ENCODE results near the gene AMOTL1.

The AMOTL1 gene

DNA sequence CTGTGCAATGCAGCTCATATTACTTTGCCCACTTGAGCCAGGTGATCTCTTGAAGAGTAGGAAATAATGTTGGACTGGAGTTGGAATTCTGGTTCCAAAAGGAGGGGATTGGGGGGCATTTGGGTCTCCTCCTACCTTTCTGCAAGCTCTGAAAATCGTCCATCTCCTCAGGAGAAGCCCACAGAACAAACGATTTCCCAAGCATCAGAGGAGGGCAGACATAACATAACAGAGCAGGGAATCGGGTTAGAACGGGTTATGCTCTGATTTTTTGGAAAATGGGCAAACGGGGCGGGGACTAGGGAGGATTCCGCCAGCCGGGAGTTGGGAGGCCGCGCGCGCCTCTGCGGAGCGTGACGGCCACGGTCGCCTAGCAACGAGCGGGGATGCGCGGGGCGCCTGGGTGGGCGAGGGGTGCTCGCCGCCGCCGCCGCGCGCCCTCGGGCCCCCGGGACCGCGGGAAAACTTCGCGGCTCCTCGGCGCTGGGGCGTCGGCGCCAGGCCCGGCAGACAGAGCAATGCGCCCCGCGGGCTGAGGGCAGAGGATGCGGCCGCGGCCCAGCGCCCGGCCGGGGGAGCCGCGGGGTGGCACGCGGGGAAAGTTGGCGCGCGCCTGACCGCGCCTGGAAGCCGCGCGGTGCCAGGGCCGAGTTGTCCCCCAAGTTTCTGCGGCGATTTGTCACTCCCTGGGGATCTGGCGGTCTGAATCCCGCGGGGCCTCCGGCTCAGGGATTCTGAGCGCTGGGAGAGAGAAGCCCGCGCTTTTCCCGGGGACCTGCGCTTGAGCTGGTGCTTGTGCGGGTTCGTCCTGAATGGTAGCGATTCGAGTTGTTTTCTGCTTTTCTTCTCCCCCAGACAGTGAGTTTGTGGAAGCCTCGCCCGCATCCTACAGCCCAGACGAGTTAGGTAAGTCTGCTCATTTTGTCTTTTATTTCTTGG, 27.8 kb upstream of the AMOTL1 start:
- TF ChIP-seq, protein P1, sequence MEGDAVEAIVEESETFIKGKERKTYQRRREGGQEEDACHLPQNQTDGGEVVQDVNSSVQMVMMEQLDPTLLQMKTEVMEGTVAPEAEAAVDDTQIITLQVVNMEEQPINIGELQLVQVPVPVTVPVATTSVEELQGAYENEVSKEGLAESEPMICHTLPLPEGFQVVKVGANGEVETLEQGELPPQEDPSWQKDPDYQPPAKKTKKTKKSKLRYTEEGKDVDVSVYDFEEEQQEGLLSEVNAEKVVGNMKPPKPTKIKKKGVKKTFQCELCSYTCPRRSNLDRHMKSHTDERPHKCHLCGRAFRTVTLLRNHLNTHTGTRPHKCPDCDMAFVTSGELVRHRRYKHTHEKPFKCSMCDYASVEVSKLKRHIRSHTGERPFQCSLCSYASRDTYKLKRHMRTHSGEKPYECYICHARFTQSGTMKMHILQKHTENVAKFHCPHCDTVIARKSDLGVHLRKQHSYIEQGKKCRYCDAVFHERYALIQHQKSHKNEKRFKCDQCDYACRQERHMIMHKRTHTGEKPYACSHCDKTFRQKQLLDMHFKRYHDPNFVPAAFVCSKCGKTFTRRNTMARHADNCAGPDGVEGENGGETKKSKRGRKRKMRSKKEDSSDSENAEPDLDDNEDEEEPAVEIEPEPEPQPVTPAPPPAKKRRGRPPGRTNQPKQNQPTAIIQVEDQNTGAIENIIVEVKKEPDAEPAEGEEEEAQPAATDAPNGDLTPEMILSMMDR (IDR thresholded peaks at IDR 0.05; ENCODE audit: insufficient read depth, low read length, missing control alignments): no peak
- POLR2A ChIA-PET: interaction anchor here (0.8 kb wide), 1 partner anchor 28 kb away, joined by 3 read pairs; the partner anchor contains the start of gene AMOTL1
- DNase-seq (ENCODE audit: low read depth, low spot score): no peak
- CTCF ChIA-PET: interaction anchor here (0.8 to 5.0 kb wide), 21 partner anchors 8 to 327 kb away, joined by 3 to 21 read pairs (median 4); partner anchors contain the start of gene SRSF8
- H3K4me3 ChIP-seq (ENCODE audit: low read depth, low read length): peak overlapping the region; percentile 59

DNA sequence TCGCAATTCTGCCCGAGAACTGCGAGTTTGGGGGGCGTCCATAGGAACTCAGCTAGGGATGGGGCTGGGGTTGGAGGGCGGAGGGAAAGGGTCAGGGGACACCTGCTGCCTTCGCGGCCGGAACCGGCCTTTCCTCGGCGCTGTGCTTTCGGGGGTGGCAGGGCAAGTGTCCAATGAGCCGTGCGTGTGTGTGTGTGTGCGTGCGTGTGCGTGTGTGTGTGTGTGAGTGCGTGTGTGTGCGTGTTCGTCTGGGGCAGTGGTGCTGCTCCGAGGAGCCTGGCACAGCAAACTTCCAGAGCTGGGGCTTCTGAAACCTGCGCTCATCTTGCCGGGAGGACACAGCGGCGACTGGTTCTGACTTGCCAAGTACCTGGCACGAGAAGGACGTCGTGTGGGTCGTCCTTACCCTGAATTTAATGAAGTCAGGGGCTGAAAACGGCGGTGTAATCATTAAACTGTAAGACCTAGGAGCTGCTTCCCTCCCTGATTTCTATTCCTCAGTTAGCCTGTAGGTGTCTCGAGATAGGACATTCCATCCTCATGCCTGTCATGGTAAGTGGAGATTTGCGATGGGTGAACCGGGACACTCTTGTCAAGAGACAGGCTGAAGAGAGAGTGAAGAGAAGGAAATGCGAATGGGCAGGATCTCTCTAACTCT, 27.0 kb upstream of the AMOTL1 start:
- DNase-seq (ENCODE audit: low read depth, low spot score): no peak
- ChIA-PET POLR2A (interaction anchor here (0.8 kb wide), 1 partner anchor 27 kb away, joined by 3 read pairs; the partner anchor contains the start of gene AMOTL1), CTCF (interaction anchor here (0.7 to 5.0 kb wide), 22 partner anchors 8 to 350 kb away, joined by 3 to 21 read pairs (median 4); partner anchors contain the start of gene SRSF8)
- TF ChIP-seq, protein P1 (IDR thresholded peaks at IDR 0.05; ENCODE audit: insufficient read depth, low read length, missing control alignments): peak; percentile 56
- peak overlapping the region; percentile 59 for H3K4me3 ChIP-seq (ENCODE audit: low read depth, low read length)

DNA sequence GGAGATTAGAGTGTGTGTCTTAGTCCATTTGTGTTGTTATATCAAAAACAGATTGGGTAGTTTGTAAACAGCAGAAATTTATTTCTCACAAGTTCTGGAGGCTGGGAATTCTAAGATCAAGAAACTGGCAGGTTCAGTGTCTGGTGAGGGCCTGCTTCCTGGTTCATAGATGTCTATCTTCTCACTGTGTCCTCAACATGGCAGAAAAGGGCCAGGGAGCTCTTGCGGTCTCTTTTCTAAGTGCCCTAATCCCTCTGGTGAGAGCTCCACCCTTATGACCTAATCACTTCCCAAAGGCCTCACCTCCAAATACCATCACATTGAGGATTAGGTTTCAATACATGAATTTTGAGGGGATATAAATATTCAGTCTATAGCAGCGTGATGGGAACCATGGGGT, 25.5 kb upstream of the AMOTL1 start:
- TF ChIP-seq, protein P1 (IDR thresholded peaks at IDR 0.05; ENCODE audit: insufficient read depth, low read length, missing control alignments): no peak
- ChIA-PET CTCF (interaction anchor here (1.6 to 5.0 kb wide), 5 partner anchors 10 to 325 kb away, joined by 5 to 21 read pairs (median 9); partner anchors contain the start of gene SRSF8), POLR2A (no interaction called here)
- no peak overlapping the region for H3K4me3 ChIP-seq (ENCODE audit: low read depth, low read length)
- DNase-seq (ENCODE audit: low read depth, low spot score): no peak

DNA sequence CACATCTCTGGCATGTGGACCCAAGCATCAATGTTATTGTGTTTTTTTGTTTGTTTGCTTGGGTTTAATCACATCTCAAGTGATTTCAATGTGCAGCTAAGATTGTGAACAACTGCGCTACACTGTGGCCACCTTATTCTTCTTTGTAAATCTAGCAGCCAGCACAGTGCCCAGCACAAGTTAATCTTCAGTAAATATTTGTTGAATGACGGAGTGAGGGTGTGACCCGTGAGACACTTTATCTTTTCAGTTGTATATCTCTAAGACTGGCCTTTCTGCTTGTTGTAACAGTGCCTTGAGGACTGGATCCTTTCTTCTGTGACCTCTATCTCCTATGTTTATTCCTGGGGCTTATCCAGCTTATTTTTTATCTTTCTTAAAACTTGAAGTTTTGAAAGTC, 21.4 kb upstream of the AMOTL1 start:
- POLR2A ChIA-PET: no interaction called here
- CTCF ChIA-PET: interaction anchor here (1.2 to 1.6 kb wide), 3 partner anchors 12 to 150 kb away, joined by 3 to 7 read pairs (median 5); no protein-coding TSS in a partner anchor
- no peak for DNase-seq (ENCODE audit: low read depth, low spot score)
- H3K4me3 ChIP-seq (ENCODE audit: low read depth, low read length): no peak overlapping the region
- TF ChIP-seq, protein P1 (IDR thresholded peaks at IDR 0.05; ENCODE audit: insufficient read depth, low read length, missing control alignments): no peak

DNA sequence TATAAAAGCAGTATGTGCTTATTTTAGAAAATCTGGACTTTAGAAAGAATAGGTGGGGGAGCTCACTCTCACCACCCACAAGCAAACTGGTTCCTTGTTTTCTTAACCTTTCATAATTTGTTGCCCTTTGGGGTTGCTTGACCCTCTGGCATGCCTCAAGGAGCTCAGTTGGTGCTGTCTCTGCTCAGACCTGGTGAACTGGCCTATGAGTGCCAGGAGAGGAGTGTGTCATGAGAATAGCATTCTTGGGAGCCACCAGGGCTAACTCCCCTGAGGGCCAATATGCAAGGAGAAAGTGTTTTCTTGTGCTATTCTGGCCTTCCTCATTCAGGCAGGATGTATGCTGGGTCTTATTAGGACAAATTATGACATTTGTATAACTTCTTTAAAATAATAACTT, 21.0 kb upstream of the AMOTL1 start:
- no peak overlapping the region for H3K4me3 ChIP-seq (ENCODE audit: low read depth, low read length)
- no peak for DNase-seq (ENCODE audit: low read depth, low spot score)
- POLR2A ChIA-PET: no interaction called here
- CTCF ChIA-PET: interaction anchor here (1.2 to 1.6 kb wide), 3 partner anchors 13 to 149 kb away, joined by 3 to 7 read pairs (median 5); no protein-coding TSS in a partner anchor
- TF ChIP-seq, protein P1 (IDR thresholded peaks at IDR 0.05; ENCODE audit: insufficient read depth, low read length, missing control alignments): no peak

Measured in AG04449 (cell line).